Kidney capillary endothelial cell (primary cell): ENCODE measurements around the gene NEDD4L.
"Not testable (repeated sequence)": the region's sequence is repeated elsewhere in the genome, so short reads cannot be mapped to it uniquely, and the experiment has no call there.

Source experiments
- DNase-seq: peaks from one replicate; pipeline ENCODE4 v3.0.0-alpha.2; 2018; ENCODE audit warnings: low spot score

NEDD4L gene

GRCh38 chr18:58156516-58156915, 112.5 kb downstream of the NEDD4L start:
- no peak for DNase-seq

GRCh38 chr18:58157237-58157636, 113.2 kb downstream of the NEDD4L start:
- DNase-seq, result no peak

GRCh38 chr18:58158008-58158407, 114.0 kb downstream of the NEDD4L start:
- no peak for DNase-seq

GRCh38 chr18:58158459-58158858, 114.4 kb downstream of the NEDD4L start:
- no peak for DNase-seq

- DNase-seq, result no peak
These were observed 117.6 kb downstream of the NEDD4L start for GRCh38 chr18:58161659-58162058.

- DNase-seq, result no peak
These were observed 118.1 kb downstream of the NEDD4L start for GRCh38 chr18:58162127-58162526.

- no peak for DNase-seq
These were observed 119.1 kb downstream of the NEDD4L start for GRCh38 chr18:58163004-58163590.

- no peak for DNase-seq
These were observed 122.3 kb downstream of the NEDD4L start for GRCh38 chr18:58166278-58166844.

GRCh38 chr18:58167073-58167472, 123.0 kb downstream of the NEDD4L start:
- no peak for DNase-seq

- no peak for DNase-seq
These were observed 124.2 kb downstream of the NEDD4L start for GRCh38 chr18:58168221-58168620.

- no peak for DNase-seq
These were observed 125.0 kb downstream of the NEDD4L start for GRCh38 chr18:58168993-58169392.

- no peak for DNase-seq
These were observed 125.4 kb downstream of the NEDD4L start for GRCh38 chr18:58169472-58169871.

- DNase-seq, result not testable (repeated sequence)
These were observed 126.0 kb downstream of the NEDD4L start for GRCh38 chr18:58170036-58170435.

- no peak for DNase-seq
These were observed 128.0 kb downstream of the NEDD4L start for GRCh38 chr18:58172031-58172430.

GRCh38 chr18:58174285-58174684, 130.3 kb downstream of the NEDD4L start:
- no peak for DNase-seq

GRCh38 chr18:58175122-58175785, 131.2 kb downstream of the NEDD4L start:
- no peak for DNase-seq

GRCh38 chr18:58175786-58176176, 131.8 kb downstream of the NEDD4L start:
- DNase-seq, result no peak

- DNase-seq, result no peak
These were observed 133.1 kb downstream of the NEDD4L start for GRCh38 chr18:58177004-58177717.

GRCh38 chr18:58177896-58178470, 134.0 kb downstream of the NEDD4L start:
- DNase-seq, result no peak

- no peak for DNase-seq
These were observed 134.5 kb downstream of the NEDD4L start for GRCh38 chr18:58178511-58178910.

GRCh38 chr18:58180172-58180571, 136.1 kb downstream of the NEDD4L start:
- DNase-seq, result no peak

- no peak for DNase-seq
These were observed 136.8 kb downstream of the NEDD4L start for GRCh38 chr18:58180738-58181353.
